Thoracic aorta (tissue), 2 donors: ENCODE data around the gene CIP2A. TPM values are rescaled to one million over a fixed set of nuclear protein-coding genes. Genes with fewer than 3 reads are reported as not detected.

Experiments
- ATAC-seq: fragments of 150-250 bp; one replicate; pipeline ENCODE4 v1.8.0; 2017; ENCODE audit warnings: low read depth; ENCODE audit not compliant: insufficient number of reproducible peaks, low FRiP score
- DNase-seq: peaks from one replicate; pipeline ENCODE4 v3.0.0-alpha.2; 2020; ENCODE audit warnings: low spot score
- H3K27ac ChIP-seq, 2 donors: fragments of 200-600 bp; sonication (generic); 1 replicate in 1 of 2; 2 replicates in 1 of 2; pipeline ENCODE4 v1.5.1; 2016; ENCODE audit warnings: mild to moderate bottlenecking in 2 of 2, moderate library complexity in 2 of 2
- H3K27me3 ChIP-seq: fragments of 200-600 bp; sonication (generic); replicated peaks from 2 replicates; pipeline ENCODE4 v1.6.0; 2016; ENCODE audit warnings: mild to moderate bottlenecking; ENCODE audit not compliant: insufficient read depth
- H3K36me3 ChIP-seq: fragments of 200-600 bp; sonication (generic); one replicate; pipeline ENCODE4 v1.5.1; 2016
- H3K4me1 ChIP-seq, 2 donors: fragments of 200-600 bp; sonication (generic); 1 replicate in 1 of 2; 2 replicates in 1 of 2; pipeline versions ENCODE4 v1.5.1 to v1.6.0; 2016; ENCODE audit warnings: low read depth in 2 of 2, mild to moderate bottlenecking in 1 of 2; ENCODE audit not compliant: control insufficient read depth in 1 of 2
- H3K4me3 ChIP-seq: fragments of 200-600 bp; sonication (generic); 2 replicates; pipeline ENCODE4 v1.5.1; 2016; ENCODE audit warnings: mild to moderate bottlenecking
- H3K9me3 ChIP-seq: fragments of 200-600 bp; sonication (generic); 2 replicates; pipeline ENCODE4 v1.5.1; 2016
- CTCF ChIP-seq: fragments of 200-600 bp; sonication (generic); IDR thresholded peaks from one replicate; pipeline ENCODE4 v1.5.1; 2019; ENCODE audit warnings: antibody characterized with exemption
- total RNA-seq, 2 donors: library from RNA; depleted of rRNA; stranded (reverse); fragments of >200 nt; gene quantifications; one replicate each; pipeline versions ENCODE4 v1.1.0 to v1.2.3, GENCODE V29; 2016

Gene CIP2A
- total RNA-seq, 2 donors from 2014 or later: 1.6 to 5.9 TPM

GRCh38 chr3:108527109-108527508 lies 62.1 kb downstream of the CIP2A start:
- Histone ChIP-seq H3K4me1 (peaks cover 24 to 27% of the 10 kb centered on the region in 2 donors), H3K27me3 (no peaks in the 10 kb centered on the region), H3K4me3 (no peak overlapping the region), H3K36me3 (no peaks in the 10 kb centered on the region), H3K27ac (no peak overlapping the region), H3K9me3 (no peaks in the 10 kb centered on the region)
- no peak for ATAC-seq
- no peak for DNase-seq
- no peak for TF ChIP-seq CTCF

DNA sequence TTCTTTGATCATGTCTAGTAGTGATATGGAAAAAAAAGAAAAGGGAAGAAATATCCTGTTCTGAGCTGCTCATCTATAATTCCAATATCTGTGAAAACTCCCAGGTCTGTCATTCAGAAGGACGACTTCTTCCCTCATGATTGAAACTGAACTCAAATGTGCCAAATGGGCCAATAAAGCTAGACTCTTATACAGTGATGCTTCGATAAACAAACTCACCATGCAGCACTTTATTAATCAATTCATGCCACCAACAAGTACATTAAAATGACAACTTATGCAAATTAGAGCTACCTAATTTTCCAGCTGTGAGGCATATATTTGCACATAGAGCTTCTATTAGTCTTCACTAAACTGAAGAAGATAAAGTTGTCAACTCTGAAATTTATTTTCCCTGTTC lies 63.3 kb downstream of the CIP2A start:
- no peak overlapping the region for H3K4me3 ChIP-seq
- no peak for DNase-seq
- no peak overlapping the region for H3K27ac ChIP-seq
- H3K9me3 ChIP-seq: no peaks in the 10 kb centered on the region
- H3K36me3 ChIP-seq: no peaks in the 10 kb centered on the region
- peaks cover 24 to 27% of the 10 kb centered on the region in 2 donors for H3K4me1 ChIP-seq
- ATAC-seq: no peak
- no peaks in the 10 kb centered on the region for H3K27me3 ChIP-seq
- TF ChIP-seq CTCF: no peak

DNA sequence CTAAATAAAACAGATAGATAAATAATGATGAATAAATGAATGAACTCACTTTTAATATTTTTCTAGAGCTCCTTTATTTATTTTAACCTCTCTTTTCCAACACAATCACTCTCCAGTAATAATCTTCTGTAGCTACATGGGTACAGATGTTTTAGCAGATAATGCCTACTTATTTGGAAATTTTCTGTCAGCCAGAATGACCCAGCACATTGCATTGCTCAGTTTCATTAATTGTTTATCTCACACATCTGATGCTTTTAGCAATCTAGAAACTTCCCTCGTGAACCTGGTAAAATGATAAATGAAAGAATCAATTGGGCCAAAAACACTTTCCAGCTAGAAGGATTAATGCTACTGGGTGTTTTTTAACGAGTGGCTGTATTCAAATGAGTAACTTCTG lies 64.0 kb downstream of the CIP2A start:
- no peaks in the 10 kb centered on the region for H3K9me3 ChIP-seq
- ATAC-seq (no peak), DNase-seq (no peak)
- no peak overlapping the region for H3K4me3 ChIP-seq
- H3K4me1 ChIP-seq: peaks cover 24 to 27% of the 10 kb centered on the region in 2 donors
- H3K36me3 ChIP-seq: no peaks in the 10 kb centered on the region
- no peak for TF ChIP-seq CTCF
- no peaks in the 10 kb centered on the region for H3K27me3 ChIP-seq
- no peak overlapping the region for H3K27ac ChIP-seq

DNA sequence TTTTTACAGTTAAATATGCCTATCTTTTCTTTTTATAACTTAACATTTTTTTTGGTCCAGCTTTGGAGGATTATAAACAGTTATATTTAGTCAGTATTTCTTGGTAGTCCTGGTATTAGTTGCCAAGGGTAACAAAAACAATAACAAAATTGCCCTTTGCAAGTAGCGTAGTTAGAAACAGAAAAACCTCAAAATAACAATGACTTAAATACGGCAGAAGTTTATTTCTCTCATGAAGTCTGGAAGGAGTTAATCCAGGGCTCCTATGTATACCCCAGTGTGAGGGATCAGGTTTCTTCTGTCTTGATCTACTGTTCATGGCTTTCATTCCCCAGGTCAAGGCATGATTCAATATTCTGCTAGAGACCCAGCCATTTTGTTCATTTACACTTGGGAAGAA lies 64.7 kb downstream of the CIP2A start:
- DNase-seq: no peak
- no peak for TF ChIP-seq CTCF
- Histone ChIP-seq H3K27me3 (no peaks in the 10 kb centered on the region), H3K4me3 (no peak overlapping the region), H3K36me3 (no peaks in the 10 kb centered on the region), H3K9me3 (no peaks in the 10 kb centered on the region), H3K4me1 (peaks cover 24 to 27% of the 10 kb centered on the region in 2 donors), H3K27ac (no peak overlapping the region)
- ATAC-seq: no peak

DNA sequence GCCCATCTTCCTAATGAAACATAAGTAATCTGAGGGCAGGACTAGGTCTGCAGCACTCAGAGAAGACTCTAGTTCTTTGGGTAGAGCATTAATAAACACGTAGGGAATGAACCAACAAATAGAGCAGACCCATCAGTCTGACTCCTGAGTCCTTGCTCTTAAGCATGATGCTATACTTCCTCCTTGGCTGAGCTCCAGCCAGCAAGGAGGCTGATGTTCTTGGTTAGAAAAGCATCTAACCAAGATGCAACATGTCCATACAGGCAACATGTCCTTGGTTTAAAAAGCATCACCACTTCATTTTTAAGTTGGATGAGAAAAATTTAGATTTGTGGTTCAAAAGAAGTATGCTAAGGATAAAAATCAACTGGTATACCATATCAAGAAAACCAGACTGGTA lies 70.3 kb downstream of the CIP2A start:
- Histone ChIP-seq H3K27me3 (no peaks in the 10 kb centered on the region), H3K4me3 (no peak overlapping the region), H3K27ac (no peak overlapping the region), H3K9me3 (no peaks in the 10 kb centered on the region), H3K36me3 (no peaks in the 10 kb centered on the region), H3K4me1 (peaks cover 0 to under 1% of the 10 kb centered on the region in 2 donors)
- no peak for TF ChIP-seq CTCF
- no peak for DNase-seq
- ATAC-seq: no peak
